Activated CD4-positive, alpha-beta T cell treated with anti-CD3 and anti-CD28 coated beads, Interleukin-2, amount 50 U/mL, for 4 hours (primary cell): ENCODE measurements around the gene PDIA5.

Experiments
- DNase-seq, 2 experiments: peaks; one replicate each; pipeline ENCODE4 v3.0.0-alpha.2; 2020

The PDIA5 gene

DNA sequence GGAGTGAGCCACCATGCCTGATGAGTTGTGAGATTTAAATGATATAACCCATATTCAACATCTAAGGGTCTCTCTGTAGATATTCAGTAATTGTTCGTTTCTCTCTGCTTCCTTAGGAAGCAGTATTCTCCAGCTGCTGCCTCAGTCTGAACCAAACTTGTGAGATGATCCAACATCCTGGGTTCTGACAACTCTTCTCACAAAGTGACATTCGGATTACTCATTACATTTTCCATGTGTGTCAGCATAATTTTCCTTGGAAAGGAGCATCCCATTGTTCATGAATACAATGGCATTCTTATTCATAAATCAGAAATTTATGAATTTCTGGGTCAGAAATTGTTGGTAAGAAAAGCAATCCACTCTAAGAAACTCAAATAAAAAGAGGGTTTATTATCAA lies 119.9 kb downstream of the PDIA5 start:
- DNase-seq: no peak

DNA sequence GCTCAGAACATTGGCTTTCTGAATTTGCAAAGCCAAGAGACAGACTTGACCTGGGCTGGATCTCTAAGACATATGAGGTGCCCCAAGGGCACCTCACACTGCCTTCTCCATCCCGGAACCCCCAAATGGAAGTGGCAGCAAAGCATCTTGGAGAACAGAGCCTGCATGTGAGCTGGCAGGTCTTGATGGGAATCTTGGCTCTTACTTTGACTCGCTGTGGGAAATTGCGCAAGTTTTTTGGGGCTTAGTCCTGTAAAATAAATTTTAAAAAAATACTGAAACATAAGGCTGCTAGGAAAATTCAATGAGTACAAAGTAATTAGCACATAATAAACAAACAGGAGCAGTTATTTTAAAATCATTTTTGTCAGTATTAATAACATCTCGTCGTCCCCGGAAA lies 121.2 kb downstream of the PDIA5 start:
- DNase-seq: no peak

DNA sequence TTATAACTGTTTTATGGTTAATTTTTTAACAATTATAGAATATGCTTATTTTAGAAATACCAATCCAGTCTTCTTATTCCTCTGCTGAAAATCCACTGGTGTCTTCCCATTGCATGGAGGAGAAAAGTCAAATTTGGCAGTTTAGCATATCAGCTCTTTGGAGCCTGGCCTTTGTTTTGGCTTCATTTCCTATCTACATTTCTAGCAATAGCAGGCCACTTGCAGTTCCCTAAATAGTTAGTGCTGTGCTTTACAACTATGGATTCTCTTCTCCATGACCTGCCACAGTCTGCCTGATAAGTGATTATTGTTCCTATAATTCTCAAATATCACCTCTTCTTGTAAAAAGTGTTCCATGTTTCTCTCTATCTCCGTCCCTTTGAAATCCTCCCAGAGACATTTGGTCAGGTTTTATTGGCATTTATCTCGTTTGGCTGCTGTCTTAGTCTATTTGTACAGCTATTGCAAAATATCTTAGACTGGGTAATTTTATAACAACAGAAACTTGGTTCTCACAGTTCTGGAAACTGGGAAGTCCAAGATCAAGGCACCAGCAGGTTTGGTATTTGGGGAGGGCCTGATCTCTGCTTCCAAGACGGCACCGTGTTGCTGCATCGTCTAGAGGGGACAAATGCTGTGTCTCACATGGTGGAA lies 126.8 kb downstream of the PDIA5 start:
- no peak for DNase-seq

DNA sequence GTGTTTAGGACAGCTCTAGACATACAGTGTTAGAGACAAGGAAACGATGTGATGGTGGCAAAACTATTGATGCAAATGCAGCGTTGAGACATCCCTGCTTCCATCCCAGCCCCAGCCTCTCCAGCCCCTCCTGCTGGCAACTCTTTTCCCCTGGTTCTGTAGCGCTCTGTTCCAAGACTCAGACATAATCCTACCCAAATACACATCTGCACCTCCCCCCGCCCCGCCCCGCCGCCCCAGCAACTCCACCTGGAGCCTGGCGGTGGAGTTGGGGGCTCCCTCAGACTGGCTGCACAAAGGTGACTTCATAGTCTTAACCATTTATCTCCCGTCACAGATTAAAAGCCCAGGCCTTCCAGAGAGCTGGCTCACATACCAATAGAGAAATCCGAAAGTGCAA lies 127.7 kb downstream of the PDIA5 start:
- no peak for DNase-seq

DNA sequence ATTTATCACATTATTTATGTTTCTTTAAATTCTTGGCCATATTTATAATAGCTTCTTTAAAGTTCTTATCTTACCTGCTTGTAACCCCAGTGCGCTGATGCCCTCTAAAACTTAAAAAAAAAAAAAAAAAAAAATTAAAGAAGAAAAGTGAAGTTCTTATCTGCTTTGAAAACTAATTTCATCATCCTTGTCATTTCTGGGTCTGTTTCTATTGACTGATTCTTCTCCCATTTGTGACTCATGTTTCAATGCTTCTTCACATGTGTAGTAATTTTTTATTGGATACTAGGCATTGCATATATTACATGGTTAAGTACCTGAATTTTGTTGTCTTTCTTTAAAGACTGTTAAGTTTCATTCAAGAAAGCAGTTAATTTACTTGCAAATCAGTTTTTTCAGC lies 131.5 kb downstream of the PDIA5 start:
- DNase-seq: no peak

DNA sequence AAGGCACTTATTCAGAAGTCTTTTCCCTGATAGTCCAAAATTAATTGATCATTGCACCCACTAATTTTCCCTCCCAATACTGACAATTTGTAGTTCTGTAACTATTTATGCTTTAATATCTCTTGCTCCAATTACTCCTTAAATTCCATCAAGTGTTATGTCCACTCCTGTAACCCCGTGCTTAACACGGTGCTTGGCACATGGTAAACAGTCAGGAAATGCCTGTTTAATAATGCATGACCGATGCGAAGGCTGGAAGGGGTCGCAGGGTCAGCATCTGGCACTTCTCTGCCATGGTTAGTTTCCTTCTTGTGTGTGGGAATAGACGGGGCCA lies 134.4 kb downstream of the PDIA5 start:
- DNase-seq: no peak

GRCh38 chr3:123201557-123202427 lies 135.0 kb downstream of the PDIA5 start, which contains the start of gene SEC22A:
Gene SEC22A, plus strand, starts transcription at chr3:123201943. Its CDS starts 7,275 bp downstream, at chr3:123209218.
- DNase-seq: peak; percentile 91

DNA sequence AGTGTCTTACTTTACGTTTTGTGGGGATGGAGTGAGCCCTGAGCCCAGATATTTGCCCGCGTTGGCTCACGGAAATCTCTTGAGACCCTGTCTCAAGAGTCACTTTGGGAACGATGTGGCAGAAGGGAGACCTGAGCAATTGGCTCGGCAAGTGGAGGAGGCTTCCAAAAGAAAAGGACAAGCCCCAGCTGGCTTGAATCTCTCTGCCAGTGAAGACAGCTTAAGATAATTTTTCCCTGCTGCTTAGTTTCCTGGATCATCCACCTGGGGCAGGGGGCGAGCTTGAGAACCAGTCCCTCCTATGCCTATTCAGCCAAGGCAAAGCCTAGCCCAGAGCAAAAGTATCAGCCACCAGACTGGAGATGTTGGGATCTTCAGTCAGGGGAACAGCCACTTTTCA lies 135.6 kb downstream of the PDIA5 start:
- DNase-seq: no peak
